Lung (tissue), 12 donors: ENCODE measurements around the gene MTSS2. TPM values are rescaled to one million over a fixed set of nuclear protein-coding genes. Genes with fewer than 3 reads are reported as not detected.
A peak's percentile ranks its signal among the peaks of the same experiment; 100 is the strongest.

Experiments
- ATAC-seq: fragments of 200-7000 bp; cut with Tn5 transposase; one replicate; pipeline ENCODE4 v1.9.1; 2020; ENCODE audit warnings: moderate number of reproducible peaks; ENCODE audit not compliant: insufficient read depth, low FRiP score
- DNase-seq, 3 donors: peaks; one replicate each; pipeline ENCODE4 v3.0.0-alpha.2; 2013 to 2017
- H3K27ac ChIP-seq, 2 donors: one replicate each; pipeline ENCODE4 v1.5.1; 2013; ENCODE audit warnings: mild to moderate bottlenecking in 2 of 2, moderate library complexity in 2 of 2, control low read depth in 1 of 2, inconsistent platforms in 1 of 2, low read depth in 1 of 2, low read length in 1 of 2
- H3K27me3 ChIP-seq, 3 donors: one replicate each; pipeline ENCODE4 v1.5.1; 2013; ENCODE audit warnings: low read length in 2 of 3; ENCODE audit not compliant: control insufficient read depth in 3 of 3, insufficient read depth in 3 of 3
- H3K36me3 ChIP-seq, 4 donors: one replicate each; pipeline ENCODE4 v1.5.1; 2013; ENCODE audit warnings: low read length in 4 of 4, mild to moderate bottlenecking in 1 of 4, moderate library complexity in 1 of 4; ENCODE audit not compliant: control insufficient read depth in 4 of 4, insufficient read depth in 4 of 4
- H3K4me1 ChIP-seq, 5 donors: one replicate each; pipeline ENCODE4 v1.5.1; 2013; ENCODE audit warnings: low read length in 5 of 5, mild to moderate bottlenecking in 2 of 5, moderate library complexity in 1 of 5; ENCODE audit not compliant: control insufficient read depth in 5 of 5, insufficient read depth in 5 of 5
- H3K4me3 ChIP-seq: one replicate; pipeline ENCODE4 v1.5.1; 2013; ENCODE audit warnings: mild to moderate bottlenecking, control low read depth, moderate library complexity
- H3K9ac ChIP-seq, 2 donors: one replicate each; pipeline ENCODE4 v1.5.1; 2013; ENCODE audit warnings: low read length in 2 of 2, control low read depth in 1 of 2; ENCODE audit not compliant: insufficient read depth in 1 of 2
- H3K9me3 ChIP-seq, 4 donors: one replicate each; pipeline ENCODE4 v1.5.1; 2013; ENCODE audit warnings: low read length in 3 of 4, mild to moderate bottlenecking in 1 of 4, moderate library complexity in 1 of 4; ENCODE audit not compliant: control insufficient read depth in 4 of 4, insufficient read depth in 3 of 4
- WGBS, 2 donors: extraction: QIAGEN DNeasy Blood & Tissue Kit; methylation state at CpG; one replicate each; pipeline ENCODE4 v1.1.7; 2013; 5-methylcytosine and 5-hydroxymethylcytosine counted together
- polyA plus RNA-seq, 2 donors: library from polyadenylated mRNA; stranded (reverse); fragments of 200-250 nt; gene quantifications; one replicate each; pipeline ENCODE4 v1.2.1, GENCODE V29; 2013
- total RNA-seq, 2 donors: library from RNA; depleted of rRNA in 1 of 2; stranded (reverse); fragments of >200 nt in 1 of 2; gene quantifications; one replicate each; pipeline ENCODE4 v1.2.1, GENCODE V29; 2014 to 2021
- TF ChIP-seq, protein P1 (sequence below): IDR thresholded peaks from 2 replicates; pipeline ENCODE4 v1.5.1; 2012; ENCODE audit warnings: mild to moderate bottlenecking; ENCODE audit errors: control extremely low read depth, extremely low read depth
- donor health status: control.
- donor health status: control.
- donor health status: Bipolar disorder and iron deficiency.
- donor health status: healthy.
- donor health status: DM: yes; HTN: yes; CAD: no.

MTSS2 gene
- total and polyA plus RNA-seq, 4 donors: 40.6 to 91.3 (median 73.3) TPM

DNA sequence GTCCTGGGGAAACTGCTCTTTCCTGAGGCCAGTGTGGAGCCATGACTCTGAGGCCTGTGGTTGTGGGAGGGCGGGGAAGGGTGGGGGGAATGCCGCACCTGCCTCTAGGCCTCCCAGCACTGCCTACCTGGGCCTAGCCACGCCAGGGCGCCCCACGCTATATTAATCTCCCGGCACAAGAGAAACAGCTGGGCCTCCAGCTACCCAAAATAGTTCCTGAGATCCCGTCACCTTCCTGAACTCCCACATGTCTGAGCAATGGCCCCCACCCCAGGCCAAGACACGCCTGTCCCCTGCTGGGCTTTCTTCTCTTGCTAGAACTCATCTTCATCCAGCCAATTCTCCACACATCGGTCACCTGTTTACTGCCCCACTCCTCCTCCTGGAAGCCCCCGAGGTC, 13.0 kb upstream of the MTSS2 start:
- no peak overlapping the region for H3K27ac ChIP-seq
- no peak for DNase-seq
- H3K9ac ChIP-seq: no peak overlapping the region

DNA sequence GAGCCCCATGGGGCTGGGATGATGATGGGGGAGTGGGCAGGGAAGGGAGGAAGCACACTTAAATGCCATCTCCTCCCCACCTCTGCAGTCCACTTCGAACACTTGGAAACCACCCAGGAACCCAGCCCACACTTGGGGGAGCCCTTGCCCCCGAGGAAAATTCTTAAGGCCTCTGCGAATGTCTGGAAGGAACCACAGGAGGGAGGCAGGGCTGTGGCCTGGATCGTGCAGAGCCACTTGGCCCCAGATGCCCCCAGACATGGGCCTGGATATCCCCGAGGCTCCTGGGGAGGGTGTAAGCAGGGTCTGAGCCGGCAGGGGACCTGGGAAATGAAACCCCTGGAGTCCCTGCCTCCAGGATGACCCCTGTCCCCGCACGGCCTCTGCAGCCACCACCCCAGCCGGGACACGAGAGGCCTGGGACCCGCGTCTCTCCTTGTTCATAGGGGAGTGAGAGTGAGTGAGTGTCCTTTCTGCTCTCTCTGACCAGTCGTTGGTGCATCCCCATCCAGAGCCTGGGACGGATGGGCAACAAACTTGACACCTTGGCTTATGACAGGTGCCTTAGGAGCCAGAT, 11.8 kb upstream of the MTSS2 start:
- Histone ChIP-seq H3K4me1 (peaks cover 6 to 72% (median 23%) of the 10 kb centered on the region in 5 donors), H3K27ac (peak overlapping the region; percentile 64 to 71), H3K4me3 (no peak overlapping the region), H3K9me3 (no peaks in the 10 kb centered on the region), H3K36me3 (peaks cover 0 to 2% (median 0%) of the 10 kb centered on the region in 4 donors), H3K9ac (no peak overlapping the region), H3K27me3 (no peaks in the 10 kb centered on the region)
- TF ChIP-seq, protein P1, sequence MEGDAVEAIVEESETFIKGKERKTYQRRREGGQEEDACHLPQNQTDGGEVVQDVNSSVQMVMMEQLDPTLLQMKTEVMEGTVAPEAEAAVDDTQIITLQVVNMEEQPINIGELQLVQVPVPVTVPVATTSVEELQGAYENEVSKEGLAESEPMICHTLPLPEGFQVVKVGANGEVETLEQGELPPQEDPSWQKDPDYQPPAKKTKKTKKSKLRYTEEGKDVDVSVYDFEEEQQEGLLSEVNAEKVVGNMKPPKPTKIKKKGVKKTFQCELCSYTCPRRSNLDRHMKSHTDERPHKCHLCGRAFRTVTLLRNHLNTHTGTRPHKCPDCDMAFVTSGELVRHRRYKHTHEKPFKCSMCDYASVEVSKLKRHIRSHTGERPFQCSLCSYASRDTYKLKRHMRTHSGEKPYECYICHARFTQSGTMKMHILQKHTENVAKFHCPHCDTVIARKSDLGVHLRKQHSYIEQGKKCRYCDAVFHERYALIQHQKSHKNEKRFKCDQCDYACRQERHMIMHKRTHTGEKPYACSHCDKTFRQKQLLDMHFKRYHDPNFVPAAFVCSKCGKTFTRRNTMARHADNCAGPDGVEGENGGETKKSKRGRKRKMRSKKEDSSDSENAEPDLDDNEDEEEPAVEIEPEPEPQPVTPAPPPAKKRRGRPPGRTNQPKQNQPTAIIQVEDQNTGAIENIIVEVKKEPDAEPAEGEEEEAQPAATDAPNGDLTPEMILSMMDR: no peak
- peak in 1 of 3 donors; percentile 54 for DNase-seq
- no peak for ATAC-seq
- WGBS, 2 donors: 58 to 59% methylated on average over 14 of the region's 14 CpGs

More for the DNA sequence above, 13.0 kb upstream of the MTSS2 start:
- 87 to 95% methylated on average over 10 of the region's 10 CpGs for WGBS, 2 donors
- no peaks in the 10 kb centered on the region for H3K9me3 ChIP-seq
- H3K36me3 ChIP-seq: peaks cover 0 to 2% (median 0%) of the 10 kb centered on the region in 4 donors
- ATAC-seq: no peak
- H3K27me3 ChIP-seq: no peaks in the 10 kb centered on the region
- TF ChIP-seq, protein P1: no peak
- peaks cover 7 to 72% (median 35%) of the 10 kb centered on the region in 5 donors for H3K4me1 ChIP-seq
- H3K4me3 ChIP-seq: no peak overlapping the region

DNA sequence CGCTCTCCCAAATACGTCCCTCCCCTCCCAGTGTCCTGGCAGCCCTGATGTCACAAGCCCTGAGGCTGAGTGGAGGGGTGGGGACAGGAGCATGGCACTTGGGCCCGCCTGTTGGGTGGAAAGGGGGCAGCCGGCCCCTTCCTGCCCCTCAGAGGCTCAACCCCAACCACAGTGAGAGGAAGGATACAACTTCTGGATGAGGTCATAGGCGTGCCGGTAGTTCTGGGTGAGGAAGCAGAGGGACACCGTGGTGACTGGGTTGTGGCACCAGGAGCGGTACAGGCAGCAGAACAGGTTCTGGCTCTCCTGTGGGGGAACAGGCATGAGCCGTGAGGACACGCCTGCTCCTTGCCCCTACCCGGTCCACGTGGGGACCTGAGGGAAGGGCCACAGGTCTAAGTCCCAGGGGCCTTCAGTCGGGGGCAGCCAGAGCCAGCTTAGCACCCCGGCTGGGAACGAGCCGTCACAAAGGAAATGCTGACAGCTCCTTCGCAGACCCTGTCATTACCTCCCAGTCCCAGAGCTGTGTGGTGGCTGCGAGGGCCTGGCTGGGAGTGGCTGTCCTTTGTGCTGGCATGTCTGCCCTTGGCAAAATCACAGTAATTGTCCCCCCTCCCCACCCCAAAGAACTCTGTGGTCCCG, 11.2 kb upstream of the MTSS2 start:
- H3K9ac ChIP-seq: no peak overlapping the region
- H3K4me1 ChIP-seq: peaks cover 6 to 72% (median 26%) of the 10 kb centered on the region in 5 donors
- ATAC-seq (no peak), DNase-seq (peak; percentile 48 to 71 (median 59))
- TF ChIP-seq, protein P1: no peak
- no peaks in the 10 kb centered on the region for H3K27me3 ChIP-seq
- 16 to 33% methylated on average over 19 of the region's 19 CpGs for WGBS, 2 donors
- H3K36me3 ChIP-seq: peaks cover 0 to 2% (median 0%) of the 10 kb centered on the region in 4 donors
- no peaks in the 10 kb centered on the region for H3K9me3 ChIP-seq
- H3K4me3 ChIP-seq: no peak overlapping the region
- H3K27ac ChIP-seq: peak overlapping the region; percentile 64 to 71
